PFSK-1 (cell line): ENCODE measurements around the gene CACNA1I.

Experiments
- FOXP2 ChIP-seq: optimal IDR thresholded peaks from 2 replicates; pipeline ENCODE3; 2011; ENCODE audit warnings: borderline replicate concordance, control low read depth, inconsistent platforms; ENCODE audit not compliant: insufficient read depth; ENCODE audit errors: extremely low read length, extremely low read depth
- POLR2AphosphoS5 ChIP-seq: IDR thresholded peaks from 2 replicates; pipeline ENCODE4 v1.6.1; 2012; ENCODE audit warnings: low read depth, mild to moderate bottlenecking, control low read depth, low read length, moderate library complexity
- SIN3A ChIP-seq: IDR thresholded peaks from 2 replicates; pipeline ENCODE4 v1.6.1; 2012; ENCODE audit warnings: mild to moderate bottlenecking, low read length, moderate library complexity, borderline replicate concordance; ENCODE audit not compliant: insufficient read depth
- TAF1 ChIP-seq: IDR thresholded peaks from 2 replicates; pipeline ENCODE4 v1.6.1; 2012; ENCODE audit warnings: low read length, control low read depth, borderline replicate concordance; ENCODE audit not compliant: insufficient read depth
- TF ChIP-seq, protein P1 (sequence below), 2 experiments: IDR thresholded peaks; 2 replicates each; pipeline versions ENCODE4 v1.6.1 to v1.8.0; 2011 to 2012; ENCODE audit warnings: low read depth in 2 of 2, low read length in 2 of 2, control low read depth in 1 of 2, inconsistent platforms in 1 of 2, mild to moderate bottlenecking in 1 of 2, moderate library complexity in 1 of 2; ENCODE audit not compliant: insufficient read depth in 1 of 2

Gene CACNA1I

DNA sequence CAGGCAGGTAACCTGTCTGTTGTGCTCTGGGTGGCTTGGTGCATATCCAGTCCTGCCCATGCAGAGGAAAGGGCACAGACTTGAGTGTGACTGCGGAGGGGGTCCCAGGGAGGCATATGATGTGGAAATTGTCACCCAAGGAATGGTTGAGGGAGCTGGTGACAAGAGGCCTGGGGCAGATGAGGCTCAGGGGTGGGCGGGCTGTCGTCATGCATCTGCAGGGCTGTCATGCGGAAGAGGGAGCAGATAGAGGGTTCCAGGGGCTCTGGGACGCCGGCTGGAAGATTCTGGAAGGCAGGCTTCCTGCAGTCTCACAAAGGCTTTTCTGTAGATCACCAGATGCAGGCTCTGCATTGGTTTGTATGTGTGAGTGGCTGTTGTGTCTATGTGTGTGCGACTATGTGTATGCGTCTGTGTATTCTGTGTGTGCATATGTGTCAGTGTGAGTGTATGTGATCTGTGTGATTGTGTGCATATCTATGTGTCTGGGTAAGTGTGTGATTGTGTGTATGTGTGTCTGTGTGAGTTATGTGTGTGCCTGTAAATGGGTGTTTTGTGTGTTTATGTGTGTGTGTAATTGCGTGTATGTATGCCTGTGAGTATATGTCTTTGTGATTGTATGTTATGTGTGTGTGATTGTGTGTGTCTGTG is 7.6 kb upstream of the CACNA1I start:
- no peak for TF ChIP-seq POLR2AphosphoS5
- TF ChIP-seq SIN3A = no peak

DNA sequence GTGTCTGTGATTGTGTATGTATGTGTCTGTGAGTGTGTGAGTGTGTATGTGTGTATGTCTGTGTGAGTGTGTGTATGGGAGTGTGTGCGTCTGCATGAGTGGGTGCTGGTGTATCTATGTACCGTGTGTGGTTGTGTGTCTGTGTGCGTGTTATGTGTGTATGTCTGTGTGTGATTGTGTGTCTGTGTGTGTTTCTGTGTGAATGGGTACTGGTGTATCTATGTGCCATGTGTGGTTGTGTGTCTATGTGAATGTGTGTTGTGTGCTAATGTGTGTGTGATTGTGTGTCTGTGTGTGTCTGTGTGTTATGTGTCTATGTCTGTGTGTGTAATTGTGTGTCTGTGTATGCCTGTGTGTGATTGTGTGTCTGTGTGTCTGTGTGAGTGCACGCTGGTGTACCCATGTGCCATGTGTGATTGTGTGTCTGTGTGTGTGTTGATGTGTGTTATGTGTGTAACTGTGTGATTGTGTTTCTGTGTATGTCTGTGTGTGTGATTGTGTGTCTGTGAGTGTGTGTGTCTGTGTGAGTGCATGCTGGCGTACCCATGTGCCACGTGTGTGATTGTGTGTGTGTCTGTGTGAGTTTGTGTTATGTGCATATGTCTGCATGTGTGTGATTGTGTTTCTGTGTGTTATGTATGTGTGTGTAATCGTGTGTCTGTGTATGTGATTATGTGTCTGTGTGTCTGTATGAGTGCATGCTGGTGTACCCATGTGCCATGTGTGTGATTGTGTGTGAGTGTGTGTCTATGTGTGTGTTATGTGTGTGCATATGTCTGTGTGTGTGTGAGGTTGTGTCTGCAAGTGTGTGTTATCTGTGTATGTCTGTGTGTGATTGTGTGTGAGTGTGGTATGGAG is 6.8 kb upstream of the CACNA1I start:
- TF ChIP-seq, protein P1, sequence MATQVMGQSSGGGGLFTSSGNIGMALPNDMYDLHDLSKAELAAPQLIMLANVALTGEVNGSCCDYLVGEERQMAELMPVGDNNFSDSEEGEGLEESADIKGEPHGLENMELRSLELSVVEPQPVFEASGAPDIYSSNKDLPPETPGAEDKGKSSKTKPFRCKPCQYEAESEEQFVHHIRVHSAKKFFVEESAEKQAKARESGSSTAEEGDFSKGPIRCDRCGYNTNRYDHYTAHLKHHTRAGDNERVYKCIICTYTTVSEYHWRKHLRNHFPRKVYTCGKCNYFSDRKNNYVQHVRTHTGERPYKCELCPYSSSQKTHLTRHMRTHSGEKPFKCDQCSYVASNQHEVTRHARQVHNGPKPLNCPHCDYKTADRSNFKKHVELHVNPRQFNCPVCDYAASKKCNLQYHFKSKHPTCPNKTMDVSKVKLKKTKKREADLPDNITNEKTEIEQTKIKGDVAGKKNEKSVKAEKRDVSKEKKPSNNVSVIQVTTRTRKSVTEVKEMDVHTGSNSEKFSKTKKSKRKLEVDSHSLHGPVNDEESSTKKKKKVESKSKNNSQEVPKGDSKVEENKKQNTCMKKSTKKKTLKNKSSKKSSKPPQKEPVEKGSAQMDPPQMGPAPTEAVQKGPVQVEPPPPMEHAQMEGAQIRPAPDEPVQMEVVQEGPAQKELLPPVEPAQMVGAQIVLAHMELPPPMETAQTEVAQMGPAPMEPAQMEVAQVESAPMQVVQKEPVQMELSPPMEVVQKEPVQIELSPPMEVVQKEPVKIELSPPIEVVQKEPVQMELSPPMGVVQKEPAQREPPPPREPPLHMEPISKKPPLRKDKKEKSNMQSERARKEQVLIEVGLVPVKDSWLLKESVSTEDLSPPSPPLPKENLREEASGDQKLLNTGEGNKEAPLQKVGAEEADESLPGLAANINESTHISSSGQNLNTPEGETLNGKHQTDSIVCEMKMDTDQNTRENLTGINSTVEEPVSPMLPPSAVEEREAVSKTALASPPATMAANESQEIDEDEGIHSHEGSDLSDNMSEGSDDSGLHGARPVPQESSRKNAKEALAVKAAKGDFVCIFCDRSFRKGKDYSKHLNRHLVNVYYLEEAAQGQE (IDR thresholded peaks at IDR 0.05; ENCODE audit: insufficient read depth in 1 of 2, low read depth in 2 of 2, low read length in 2 of 2) = no peak
- TF ChIP-seq TAF1 = no peak
- no peak for TF ChIP-seq POLR2AphosphoS5
- no peak for TF ChIP-seq SIN3A
- no peak for TF ChIP-seq FOXP2

DNA sequence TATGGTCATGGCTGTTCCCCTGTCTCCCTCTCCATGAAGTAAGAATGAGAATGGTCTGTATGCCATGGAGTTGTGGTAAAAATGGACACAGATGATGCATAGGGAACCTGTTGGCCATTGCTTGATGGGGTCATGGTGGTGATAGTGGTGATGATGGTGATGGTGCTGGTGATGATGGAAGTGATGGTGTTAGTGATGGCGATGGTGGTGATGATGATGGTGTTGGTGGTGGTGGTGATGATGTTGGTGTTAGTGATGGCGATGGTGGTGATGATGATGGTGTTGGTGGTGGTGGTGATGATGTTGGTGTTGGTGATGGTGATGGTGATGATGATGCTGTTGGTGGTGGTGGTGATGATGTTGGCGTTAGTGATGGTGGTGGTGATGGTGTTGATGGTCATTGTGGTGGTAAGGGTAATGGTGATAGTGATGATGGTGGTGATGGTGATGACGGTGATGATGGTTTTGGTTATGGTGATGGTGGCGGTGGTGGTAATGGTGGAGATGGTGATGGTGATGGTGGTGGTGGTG is 5.1 kb upstream of the CACNA1I start:
- TF ChIP-seq FOXP2 = no peak
- TF ChIP-seq TAF1 = no peak
- TF ChIP-seq SIN3A = no peak
- TF ChIP-seq, protein P1 (IDR thresholded peaks at IDR 0.05; ENCODE audit: insufficient read depth in 1 of 2, low read depth in 2 of 2, low read length in 2 of 2) = no peak

DNA sequence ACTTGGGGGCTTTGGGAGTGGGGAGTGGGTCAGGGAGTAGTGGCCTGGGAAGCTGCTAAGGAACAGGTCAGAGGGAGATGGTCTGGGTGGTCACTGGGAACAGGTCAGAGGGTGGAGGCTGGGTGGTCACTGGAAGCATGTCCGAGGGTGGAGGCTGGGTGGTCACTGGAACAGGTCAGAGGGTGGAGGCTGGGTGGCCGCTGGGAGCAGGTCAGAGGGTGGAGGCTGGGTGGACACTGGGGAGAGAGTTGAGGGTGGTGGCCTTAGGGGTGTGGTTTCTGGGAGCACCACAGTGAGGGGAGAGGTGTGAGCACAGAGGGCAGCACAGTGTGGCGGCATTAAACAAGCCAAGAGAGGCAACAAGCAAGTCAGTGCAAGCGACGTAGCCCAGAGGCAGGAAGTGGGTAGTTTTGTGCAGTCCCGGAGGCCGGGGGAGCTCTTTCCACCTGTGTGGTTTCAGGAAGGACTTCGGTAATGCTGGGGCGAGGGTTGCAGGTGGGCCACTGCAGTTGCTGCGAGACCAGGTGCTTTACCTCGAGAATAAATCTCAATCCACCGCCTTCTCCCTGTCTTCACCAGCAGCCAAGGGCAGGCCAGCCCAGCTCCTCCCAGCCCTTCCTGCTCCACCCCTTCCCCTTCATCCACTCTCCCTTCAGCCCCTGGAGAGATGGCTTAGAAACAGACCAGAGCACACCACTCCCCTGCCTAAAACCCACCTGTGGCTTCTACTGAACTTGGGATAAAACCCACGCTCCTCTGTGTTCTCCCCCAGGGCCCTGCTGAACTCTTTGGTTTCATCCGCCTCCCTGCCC is 3.2 kb upstream of the CACNA1I start:
- TF ChIP-seq FOXP2 = no peak
- TF ChIP-seq, protein P1 (IDR thresholded peaks at IDR 0.05; ENCODE audit: insufficient read depth in 1 of 2, low read depth in 2 of 2, low read length in 2 of 2) = no peak
- no peak for TF ChIP-seq TAF1
- TF ChIP-seq SIN3A = no peak
- no peak for TF ChIP-seq POLR2AphosphoS5

DNA sequence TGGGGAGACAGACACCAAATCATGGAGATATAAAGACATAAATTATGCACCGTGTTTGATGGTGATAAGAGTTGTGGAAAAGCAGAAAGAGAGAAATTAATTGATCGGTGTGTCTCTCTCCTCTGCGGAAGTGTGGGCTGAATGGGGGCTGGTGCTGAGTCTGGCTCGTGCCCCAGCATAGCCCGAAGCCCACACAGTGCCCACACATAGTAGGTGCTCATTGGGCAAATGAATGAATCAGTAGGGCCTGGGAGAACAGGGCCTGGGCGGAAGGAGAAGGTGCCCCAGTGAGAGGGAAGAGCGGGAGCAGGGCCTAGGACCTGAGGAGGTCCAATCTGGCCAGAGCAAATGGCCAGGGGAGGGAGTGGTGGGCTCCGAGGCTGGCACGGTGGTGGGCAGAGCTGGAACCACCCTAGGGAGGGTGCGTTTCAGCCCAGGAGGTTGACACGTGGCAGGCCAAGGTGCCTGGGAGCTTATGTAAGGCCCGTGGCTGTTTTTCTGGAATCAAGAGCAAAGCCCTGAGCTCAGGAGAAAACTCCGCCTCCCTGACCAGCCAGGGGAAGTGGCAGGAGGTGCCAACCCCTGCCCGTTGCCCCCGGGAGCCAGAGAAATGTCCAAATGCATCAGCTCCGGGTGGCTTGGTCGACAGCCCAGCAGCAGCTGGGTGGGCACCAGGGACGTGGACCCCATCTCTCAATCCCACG is 2.1 kb upstream of the CACNA1I start:
- TF ChIP-seq FOXP2 = no peak
- TF ChIP-seq SIN3A = no peak
- TF ChIP-seq, protein P1 (IDR thresholded peaks at IDR 0.05; ENCODE audit: insufficient read depth in 1 of 2, low read depth in 2 of 2, low read length in 2 of 2) = no peak
- no peak for TF ChIP-seq POLR2AphosphoS5
- TF ChIP-seq TAF1 = no peak
